Measurements from ENCODE around the gene CFAP119.

GRCh38 chr16:30738984-30739951 lies 22.6 kb downstream of the CFAP119 start:
- no peak for TF ChIP-seq CTCF (IDR thresholded peaks at IDR 0.05 in 2 of 3, conservative IDR thresholded peaks at IDR 0.05 in 1 of 3; ENCODE audit: control insufficient read depth in 2 of 3, extremely low read depth in 1 of 3, insufficient read depth in 1 of 3, low read depth in 3 of 3, low read length in 3 of 3)
- no peak for TF ChIP-seq PAX8 (IDR thresholded peaks at IDR 0.05)
- TF ChIP-seq, protein P1, sequence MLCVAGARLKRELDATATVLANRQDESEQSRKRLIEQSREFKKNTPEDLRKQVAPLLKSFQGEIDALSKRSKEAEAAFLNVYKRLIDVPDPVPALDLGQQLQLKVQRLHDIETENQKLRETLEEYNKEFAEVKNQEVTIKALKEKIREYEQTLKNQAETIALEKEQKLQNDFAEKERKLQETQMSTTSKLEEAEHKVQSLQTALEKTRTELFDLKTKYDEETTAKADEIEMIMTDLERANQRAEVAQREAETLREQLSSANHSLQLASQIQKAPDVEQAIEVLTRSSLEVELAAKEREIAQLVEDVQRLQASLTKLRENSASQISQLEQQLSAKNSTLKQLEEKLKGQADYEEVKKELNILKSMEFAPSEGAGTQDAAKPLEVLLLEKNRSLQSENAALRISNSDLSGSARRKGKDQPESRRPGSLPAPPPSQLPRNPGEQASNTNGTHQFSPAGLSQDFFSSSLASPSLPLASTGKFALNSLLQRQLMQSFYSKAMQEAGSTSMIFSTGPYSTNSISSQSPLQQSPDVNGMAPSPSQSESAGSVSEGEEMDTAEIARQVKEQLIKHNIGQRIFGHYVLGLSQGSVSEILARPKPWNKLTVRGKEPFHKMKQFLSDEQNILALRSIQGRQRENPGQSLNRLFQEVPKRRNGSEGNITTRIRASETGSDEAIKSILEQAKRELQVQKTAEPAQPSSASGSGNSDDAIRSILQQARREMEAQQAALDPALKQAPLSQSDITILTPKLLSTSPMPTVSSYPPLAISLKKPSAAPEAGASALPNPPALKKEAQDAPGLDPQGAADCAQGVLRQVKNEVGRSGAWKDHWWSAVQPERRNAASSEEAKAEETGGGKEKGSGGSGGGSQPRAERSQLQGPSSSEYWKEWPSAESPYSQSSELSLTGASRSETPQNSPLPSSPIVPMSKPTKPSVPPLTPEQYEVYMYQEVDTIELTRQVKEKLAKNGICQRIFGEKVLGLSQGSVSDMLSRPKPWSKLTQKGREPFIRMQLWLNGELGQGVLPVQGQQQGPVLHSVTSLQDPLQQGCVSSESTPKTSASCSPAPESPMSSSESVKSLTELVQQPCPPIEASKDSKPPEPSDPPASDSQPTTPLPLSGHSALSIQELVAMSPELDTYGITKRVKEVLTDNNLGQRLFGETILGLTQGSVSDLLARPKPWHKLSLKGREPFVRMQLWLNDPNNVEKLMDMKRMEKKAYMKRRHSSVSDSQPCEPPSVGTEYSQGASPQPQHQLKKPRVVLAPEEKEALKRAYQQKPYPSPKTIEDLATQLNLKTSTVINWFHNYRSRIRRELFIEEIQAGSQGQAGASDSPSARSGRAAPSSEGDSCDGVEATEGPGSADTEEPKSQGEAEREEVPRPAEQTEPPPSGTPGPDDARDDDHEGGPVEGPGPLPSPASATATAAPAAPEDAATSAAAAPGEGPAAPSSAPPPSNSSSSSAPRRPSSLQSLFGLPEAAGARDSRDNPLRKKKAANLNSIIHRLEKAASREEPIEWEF (IDR thresholded peaks at IDR 0.05; ENCODE audit: insufficient replicate concordance, low read depth, low read length) = no peak
- TF ChIP-seq, protein P2, sequence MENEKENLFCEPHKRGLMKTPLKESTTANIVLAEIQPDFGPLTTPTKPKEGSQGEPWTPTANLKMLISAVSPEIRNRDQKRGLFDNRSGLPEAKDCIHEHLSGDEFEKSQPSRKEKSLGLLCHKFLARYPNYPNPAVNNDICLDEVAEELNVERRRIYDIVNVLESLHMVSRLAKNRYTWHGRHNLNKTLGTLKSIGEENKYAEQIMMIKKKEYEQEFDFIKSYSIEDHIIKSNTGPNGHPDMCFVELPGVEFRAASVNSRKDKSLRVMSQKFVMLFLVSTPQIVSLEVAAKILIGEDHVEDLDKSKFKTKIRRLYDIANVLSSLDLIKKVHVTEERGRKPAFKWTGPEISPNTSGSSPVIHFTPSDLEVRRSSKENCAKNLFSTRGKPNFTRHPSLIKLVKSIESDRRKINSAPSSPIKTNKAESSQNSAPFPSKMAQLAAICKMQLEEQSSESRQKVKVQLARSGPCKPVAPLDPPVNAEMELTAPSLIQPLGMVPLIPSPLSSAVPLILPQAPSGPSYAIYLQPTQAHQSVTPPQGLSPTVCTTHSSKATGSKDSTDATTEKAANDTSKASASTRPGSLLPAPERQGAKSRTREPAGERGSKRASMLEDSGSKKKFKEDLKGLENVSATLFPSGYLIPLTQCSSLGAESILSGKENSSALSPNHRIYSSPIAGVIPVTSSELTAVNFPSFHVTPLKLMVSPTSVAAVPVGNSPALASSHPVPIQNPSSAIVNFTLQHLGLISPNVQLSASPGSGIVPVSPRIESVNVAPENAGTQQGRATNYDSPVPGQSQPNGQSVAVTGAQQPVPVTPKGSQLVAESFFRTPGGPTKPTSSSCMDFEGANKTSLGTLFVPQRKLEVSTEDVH (IDR thresholded peaks at IDR 0.05; ENCODE audit: low read depth, partially characterized antibody) = no peak
- no peak for TF ChIP-seq GABPA (IDR thresholded peaks at IDR 0.05; ENCODE audit: low read depth)
- no peak for TF ChIP-seq CHD1 (IDR thresholded peaks at IDR 0.05; ENCODE audit: low read depth, low read length)
- TF ChIP-seq E2F4 (IDR thresholded peaks at IDR 0.05; ENCODE audit: low read depth, low read length) = no peak
- no peak for TF ChIP-seq TAF1 (IDR thresholded peaks at IDR 0.05; ENCODE audit: borderline replicate concordance, low read depth, low read length)
- TF ChIP-seq POLR2A (IDR thresholded peaks at IDR 0.05; ENCODE audit: low read depth, low read length) = no peak
- TF ChIP-seq EZH2 (IDR thresholded peaks at IDR 0.05; ENCODE audit: borderline replicate concordance, control insufficient read depth, low read depth, low read length) = no peak

Data from GM12878 (cell line).